22Rv1 (cell line): ENCODE data around the gene NBAS.

Source experiments
- H3K27ac ChIP-seq: fragments of 450-650 bp; 2 replicates; pipeline ENCODE4 v1.5.1; 2017
- CTCF ChIP-seq: fragments of 450-650 bp; IDR thresholded peaks from 2 replicates; pipeline ENCODE4 v1.5.1; 2017; ENCODE audit warnings: mild to moderate bottlenecking
- ZFX ChIP-seq: fragments of 450-650 bp; IDR thresholded peaks from 2 replicates; pipeline ENCODE4 v1.6.1; 2017; ENCODE audit warnings: antibody characterized with exemption, borderline replicate concordance

Gene NBAS

GRCh38 chr2:15136639-15137038 is 424.5 kb downstream of the NBAS start:
- TF ChIP-seq CTCF (no peak), ZFX (no peak)
- no peak overlapping the region for H3K27ac ChIP-seq

- no peak for TF ChIP-seq ZFX
- TF ChIP-seq CTCF: no peak
- no peak overlapping the region for H3K27ac ChIP-seq
These were observed 426.2 kb downstream of the NBAS start for GRCh38 chr2:15134957-15135356.

- no peak for TF ChIP-seq ZFX
- no peak for TF ChIP-seq CTCF
- H3K27ac ChIP-seq: no peak overlapping the region
These were observed 427.7 kb downstream of the NBAS start for GRCh38 chr2:15133461-15133860.

GRCh38 chr2:15128846-15129245 is 432.3 kb downstream of the NBAS start:
- TF ChIP-seq CTCF: no peak
- no peak for TF ChIP-seq ZFX
- H3K27ac ChIP-seq: no peak overlapping the region

- TF ChIP-seq CTCF (no peak), ZFX (no peak)
- H3K27ac ChIP-seq: no peak overlapping the region
These were observed 433.3 kb downstream of the NBAS start for GRCh38 chr2:15127876-15128275.

- no peak for TF ChIP-seq ZFX
These were observed 433.8 kb downstream of the NBAS start for GRCh38 chr2:15127301-15127700.

GRCh38 chr2:15126373-15126772 is 434.8 kb downstream of the NBAS start:
- no peak overlapping the region for H3K27ac ChIP-seq
- TF ChIP-seq ZFX (no peak), CTCF (no peak)

More at GRCh38 chr2:15127301-15127700, 433.8 kb downstream of the NBAS start:
- H3K27ac ChIP-seq: no peak overlapping the region

- no peak for TF ChIP-seq CTCF
- no peak for TF ChIP-seq ZFX
- no peak overlapping the region for H3K27ac ChIP-seq
These were observed 438.2 kb downstream of the NBAS start for GRCh38 chr2:15122915-15123314.
